ENCODE data around the gene GALM.

- TF ChIP-seq, protein P1, sequence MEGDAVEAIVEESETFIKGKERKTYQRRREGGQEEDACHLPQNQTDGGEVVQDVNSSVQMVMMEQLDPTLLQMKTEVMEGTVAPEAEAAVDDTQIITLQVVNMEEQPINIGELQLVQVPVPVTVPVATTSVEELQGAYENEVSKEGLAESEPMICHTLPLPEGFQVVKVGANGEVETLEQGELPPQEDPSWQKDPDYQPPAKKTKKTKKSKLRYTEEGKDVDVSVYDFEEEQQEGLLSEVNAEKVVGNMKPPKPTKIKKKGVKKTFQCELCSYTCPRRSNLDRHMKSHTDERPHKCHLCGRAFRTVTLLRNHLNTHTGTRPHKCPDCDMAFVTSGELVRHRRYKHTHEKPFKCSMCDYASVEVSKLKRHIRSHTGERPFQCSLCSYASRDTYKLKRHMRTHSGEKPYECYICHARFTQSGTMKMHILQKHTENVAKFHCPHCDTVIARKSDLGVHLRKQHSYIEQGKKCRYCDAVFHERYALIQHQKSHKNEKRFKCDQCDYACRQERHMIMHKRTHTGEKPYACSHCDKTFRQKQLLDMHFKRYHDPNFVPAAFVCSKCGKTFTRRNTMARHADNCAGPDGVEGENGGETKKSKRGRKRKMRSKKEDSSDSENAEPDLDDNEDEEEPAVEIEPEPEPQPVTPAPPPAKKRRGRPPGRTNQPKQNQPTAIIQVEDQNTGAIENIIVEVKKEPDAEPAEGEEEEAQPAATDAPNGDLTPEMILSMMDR (optimal IDR thresholded peaks at IDR 0.05 in 1 of 3, IDR thresholded peaks at IDR 0.05 in 1 of 3, conservative IDR thresholded peaks at IDR 0.05 in 1 of 3; ENCODE audit: extremely low read depth in 1 of 3, insufficient read depth in 2 of 3, low read length in 3 of 3): no peak
- TF ChIP-seq EZH2 (IDR thresholded peaks at IDR 0.05; ENCODE audit: low read length): no peak
Measured at GRCh38 chr2:38653380-38653714, 12.6 kb upstream of the GALM start.
